ENCODE measurements around the gene NHS.

The NHS gene

DNA sequence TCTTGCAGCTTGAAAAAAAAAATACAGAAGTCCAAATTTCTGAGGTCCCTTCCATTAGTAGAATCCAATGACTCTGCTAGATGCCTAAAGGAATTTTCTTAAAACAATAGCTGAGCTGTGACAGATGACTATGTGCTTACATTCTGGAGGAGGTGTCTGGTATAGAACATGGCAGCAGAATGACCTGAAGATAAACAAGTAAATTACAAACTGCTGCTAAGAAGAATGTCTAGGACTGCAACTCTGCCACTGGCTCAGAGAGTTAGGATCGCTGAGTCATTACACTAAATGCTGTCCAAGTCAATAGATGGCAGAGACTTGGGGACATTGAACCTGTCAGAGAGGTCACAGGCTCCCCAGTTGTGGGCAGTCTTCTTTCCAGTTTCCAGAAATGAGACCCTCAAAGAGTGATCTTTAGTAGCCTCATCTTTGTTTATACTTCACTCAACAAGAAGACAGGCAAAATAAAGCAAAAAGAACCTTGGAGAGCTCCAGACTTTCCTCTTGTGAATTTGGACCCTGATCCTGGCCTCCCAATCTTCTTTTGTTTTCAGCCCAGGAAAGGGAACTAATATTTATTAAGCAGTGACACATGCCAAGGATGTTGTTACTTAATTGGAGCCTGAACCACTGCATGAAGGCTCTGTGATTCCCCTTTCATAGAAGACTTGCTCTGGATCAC lies 305.9 kb downstream of the NHS start:
- FAIRE-seq (no peak), DNase-seq (ENCODE audit: insufficient read length, low spot score) (no peak)
- TF ChIP-seq, protein P1, sequence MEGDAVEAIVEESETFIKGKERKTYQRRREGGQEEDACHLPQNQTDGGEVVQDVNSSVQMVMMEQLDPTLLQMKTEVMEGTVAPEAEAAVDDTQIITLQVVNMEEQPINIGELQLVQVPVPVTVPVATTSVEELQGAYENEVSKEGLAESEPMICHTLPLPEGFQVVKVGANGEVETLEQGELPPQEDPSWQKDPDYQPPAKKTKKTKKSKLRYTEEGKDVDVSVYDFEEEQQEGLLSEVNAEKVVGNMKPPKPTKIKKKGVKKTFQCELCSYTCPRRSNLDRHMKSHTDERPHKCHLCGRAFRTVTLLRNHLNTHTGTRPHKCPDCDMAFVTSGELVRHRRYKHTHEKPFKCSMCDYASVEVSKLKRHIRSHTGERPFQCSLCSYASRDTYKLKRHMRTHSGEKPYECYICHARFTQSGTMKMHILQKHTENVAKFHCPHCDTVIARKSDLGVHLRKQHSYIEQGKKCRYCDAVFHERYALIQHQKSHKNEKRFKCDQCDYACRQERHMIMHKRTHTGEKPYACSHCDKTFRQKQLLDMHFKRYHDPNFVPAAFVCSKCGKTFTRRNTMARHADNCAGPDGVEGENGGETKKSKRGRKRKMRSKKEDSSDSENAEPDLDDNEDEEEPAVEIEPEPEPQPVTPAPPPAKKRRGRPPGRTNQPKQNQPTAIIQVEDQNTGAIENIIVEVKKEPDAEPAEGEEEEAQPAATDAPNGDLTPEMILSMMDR (IDR thresholded peaks at IDR 0.05; ENCODE audit: insufficient read depth, missing control alignments): no peak

DNA sequence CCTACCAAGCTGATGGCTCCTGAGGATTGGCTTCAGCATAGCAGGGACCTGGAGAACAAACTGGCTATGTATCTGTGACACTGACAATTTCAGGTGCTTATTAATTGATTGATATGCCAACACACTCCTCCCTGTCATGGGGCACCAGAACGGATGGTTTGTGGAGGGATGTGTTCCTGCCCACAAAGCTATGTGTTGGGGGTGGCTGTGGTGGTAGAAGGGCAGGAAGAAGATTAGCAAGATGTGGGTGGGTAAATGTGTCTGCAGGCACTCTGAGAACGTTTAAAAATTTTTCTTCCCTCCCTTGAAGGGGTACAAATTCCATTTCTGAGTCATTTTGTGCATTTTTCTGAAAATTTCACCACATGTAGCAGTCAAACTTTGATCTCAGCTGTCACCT lies 307.3 kb downstream of the NHS start:
- DNase-seq (ENCODE audit: insufficient read length, low spot score) (no peak), FAIRE-seq (no peak)
- TF ChIP-seq, protein P1 (IDR thresholded peaks at IDR 0.05; ENCODE audit: insufficient read depth, missing control alignments): no peak

DNA sequence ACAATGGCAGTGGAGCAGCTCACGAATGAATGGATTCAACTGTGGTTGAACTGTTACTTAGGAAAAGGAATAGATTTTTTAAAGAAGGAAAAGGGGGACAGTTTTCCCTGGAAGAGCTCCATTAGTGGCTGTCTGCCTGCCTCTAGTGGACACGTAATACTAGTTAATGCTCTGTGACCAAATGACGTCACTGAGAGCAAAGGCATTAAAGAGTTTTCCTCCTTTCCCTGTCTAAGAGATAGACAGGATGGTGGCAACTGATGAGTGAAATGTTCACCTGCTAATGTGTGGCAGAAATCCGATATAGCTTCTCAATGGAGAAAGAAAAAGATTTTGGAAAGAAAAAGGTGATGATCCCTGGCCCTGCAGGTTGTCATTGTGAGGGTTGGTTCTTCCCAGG lies 310.0 kb downstream of the NHS start:
- DNase-seq (ENCODE audit: insufficient read length, low spot score) (no peak), FAIRE-seq (no peak)

DNA sequence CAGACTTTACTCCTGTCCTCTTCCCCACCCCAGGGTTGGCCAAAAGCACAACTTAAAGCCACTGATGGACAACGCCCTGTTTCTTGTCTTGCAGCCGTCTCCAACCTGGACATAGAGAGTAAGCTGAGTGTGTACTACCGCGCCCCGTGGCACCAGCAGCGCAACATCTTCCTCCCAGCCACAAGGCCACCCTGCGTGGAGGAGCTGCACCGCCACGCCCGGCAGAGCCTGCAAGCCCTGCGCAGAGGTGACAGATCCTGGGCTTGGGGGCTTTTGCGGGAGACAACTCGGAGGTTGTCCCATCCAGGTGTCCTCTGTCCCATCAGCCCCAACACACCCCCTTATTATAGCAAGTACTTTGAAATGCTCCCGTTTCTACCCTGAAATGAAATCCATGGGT lies 312.6 kb downstream of the NHS start:
- no peak for FAIRE-seq
- DNase-seq (ENCODE audit: insufficient read length, low spot score): no peak
- TF ChIP-seq, protein P1 (IDR thresholded peaks at IDR 0.05; ENCODE audit: insufficient read depth, missing control alignments): no peak

More for the DNA sequence above, 310.0 kb downstream of the NHS start:
- TF ChIP-seq, protein P1 (IDR thresholded peaks at IDR 0.05; ENCODE audit: insufficient read depth, missing control alignments): no peak

DNA sequence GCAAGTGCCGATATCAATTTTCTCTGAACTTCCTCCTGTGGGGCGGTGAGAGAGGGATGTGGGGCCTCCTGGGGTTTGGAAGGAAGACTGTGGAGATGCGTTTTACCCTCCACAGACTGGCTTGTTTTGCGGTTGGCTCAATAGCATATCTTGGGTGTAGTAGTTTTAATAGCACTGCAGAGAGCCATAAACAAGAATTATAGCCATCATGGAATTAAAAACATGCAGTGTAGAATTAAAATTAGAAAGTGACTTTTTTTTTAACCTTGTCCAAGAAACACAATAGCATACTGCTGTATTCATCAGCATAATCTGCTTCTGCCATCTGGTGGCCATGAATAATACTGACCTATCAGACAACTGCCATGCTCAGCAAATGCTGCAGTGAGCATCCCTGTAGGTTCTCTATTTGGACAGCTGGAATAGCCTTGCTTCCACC lies 315.0 kb downstream of the NHS start:
- DNase-seq (ENCODE audit: insufficient read length, low spot score) (peak; percentile 20), FAIRE-seq (peak; percentile 96)
- TF ChIP-seq, protein P1 (IDR thresholded peaks at IDR 0.05; ENCODE audit: insufficient read depth, missing control alignments): peak; percentile 61

DNA sequence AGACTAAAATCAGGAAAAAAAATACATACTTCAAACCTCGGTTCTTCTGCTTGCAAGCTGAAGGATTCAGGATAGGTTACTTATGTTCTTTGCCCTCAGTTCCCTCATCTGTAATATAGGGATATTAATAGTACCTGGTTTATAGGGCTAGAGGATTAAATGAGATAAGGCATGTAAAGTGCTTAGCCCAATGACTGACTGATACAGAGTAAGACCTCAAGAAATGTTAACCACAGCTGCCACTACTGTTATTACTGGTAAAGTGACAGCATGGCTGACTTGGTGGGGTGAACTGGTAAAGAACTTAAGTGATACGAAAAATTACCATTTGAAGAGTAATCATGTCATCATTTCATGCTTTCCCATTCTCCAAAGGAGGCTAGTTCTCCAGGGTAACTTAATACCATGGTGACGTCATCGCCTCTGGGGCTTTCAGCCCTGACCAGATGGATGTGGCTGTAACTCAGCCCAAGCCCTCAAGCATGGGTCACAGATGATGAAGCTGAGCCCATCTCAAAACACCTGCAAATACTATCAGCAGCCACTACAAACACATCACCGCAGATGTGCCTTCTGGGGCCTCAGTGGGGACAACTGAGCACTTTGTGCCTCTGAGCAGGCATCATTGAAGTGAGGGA lies 317.8 kb downstream of the NHS start:
- TF ChIP-seq, protein P1 (IDR thresholded peaks at IDR 0.05; ENCODE audit: insufficient read depth, missing control alignments): no peak
- DNase-seq (ENCODE audit: insufficient read length, low spot score) (no peak), FAIRE-seq (peak; percentile 95)

DNA sequence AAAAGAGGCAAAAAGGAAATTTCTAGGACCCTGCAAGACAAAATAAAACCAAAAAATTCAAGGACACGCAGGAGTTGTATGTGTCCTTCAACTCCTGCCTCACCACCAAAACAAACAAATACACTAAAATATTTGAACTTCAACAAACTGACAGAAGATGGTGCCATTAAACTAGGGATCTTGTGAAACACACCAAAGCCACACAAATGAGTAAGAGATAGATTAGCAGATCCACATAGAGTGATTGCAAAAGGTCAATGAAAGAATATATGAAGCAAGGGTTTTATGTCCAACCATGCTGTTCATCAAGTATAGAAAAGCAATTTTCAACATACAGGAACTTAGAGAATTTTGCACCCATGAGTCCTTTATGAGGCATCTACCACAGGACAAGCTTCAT lies 322.2 kb downstream of the NHS start:
- no peak for DNase-seq (ENCODE audit: insufficient read length, low spot score)
- no peak for FAIRE-seq
- TF ChIP-seq, protein P1 (IDR thresholded peaks at IDR 0.05; ENCODE audit: insufficient read depth, missing control alignments): peak; percentile 18

All from D721Med (cell line).